HG03108 (cell line): ENCODE measurements around the gene AS3MT.
"Not testable (repeated sequence)": the region's sequence is repeated elsewhere in the genome, so short reads cannot be mapped to it uniquely, and the experiment has no call there.

ENCODE experiments used
- ATAC-seq: cut with Tn5 transposase; IDR thresholded peaks from one replicate; pipeline ENCODE4 v1.9.1; 2021; ENCODE audit warnings: moderate library complexity; ENCODE audit not compliant: unreplicated experiment

AS3MT gene

GRCh38 chr10:102855731-102856436 lies 13.4 kb upstream of the AS3MT start:
- not testable (repeated sequence) for ATAC-seq

GRCh38 chr10:102856758-102857424 lies 12.4 kb upstream of the AS3MT start:
- no peak for ATAC-seq

- no peak for ATAC-seq
Measured at GRCh38 chr10:102859911-102860310, 9.4 kb upstream of the AS3MT start.

GRCh38 chr10:102863660-102864059 lies 5.6 kb upstream of the AS3MT start:
- ATAC-seq: no peak

- ATAC-seq: no peak
Measured at GRCh38 chr10:102865620-102866019, 3.6 kb upstream of the AS3MT start.

- ATAC-seq: no peak
Measured at GRCh38 chr10:102868911-102869257, 386 bp upstream of the AS3MT start.

- no peak for ATAC-seq
Measured at GRCh38 chr10:102870221-102870620, 951 bp downstream of the AS3MT start.

GRCh38 chr10:102872163-102872562 lies 2.9 kb downstream of the AS3MT start:
- ATAC-seq: no peak

- ATAC-seq: no peak
Measured at GRCh38 chr10:102876747-102877153, 7.5 kb downstream of the AS3MT start.

- ATAC-seq: no peak
Measured at GRCh38 chr10:102878629-102879028, 9.4 kb downstream of the AS3MT start.

GRCh38 chr10:102880256-102880655 lies 11.0 kb downstream of the AS3MT start:
- ATAC-seq: no peak

- ATAC-seq: no peak
Measured at GRCh38 chr10:102888048-102888447, 18.8 kb downstream of the AS3MT start.

GRCh38 chr10:102894466-102895213 lies 25.4 kb downstream of the AS3MT start:
- ATAC-seq: no peak

GRCh38 chr10:102900006-102900405 lies 30.7 kb downstream of the AS3MT start:
- ATAC-seq: no peak

GRCh38 chr10:102904346-102904745 lies 35.1 kb downstream of the AS3MT start:
- no peak for ATAC-seq

GRCh38 chr10:102906507-102906906 lies 37.2 kb downstream of the AS3MT start:
- ATAC-seq: no peak

- ATAC-seq: no peak
Measured at GRCh38 chr10:102914781-102915180, 45.5 kb downstream of the AS3MT start.

GRCh38 chr10:102916173-102916572 lies 46.9 kb downstream of the AS3MT start:
- no peak for ATAC-seq

GRCh38 chr10:102917314-102917961 lies 48.2 kb downstream of the AS3MT start:
- peak; percentile 33 for ATAC-seq

- ATAC-seq: peak; percentile 88
Measured at GRCh38 chr10:102917962-102918816, 48.9 kb downstream of the AS3MT start, which contains the start of gene CNNM2. Gene CNNM2 (plus strand): TSS chr10:102918294. CDS start chr10:102918481, 187 bp downstream.
